ENCODE data around the gene ANKMY1.
A peak's percentile ranks its signal among the peaks of the same experiment; 100 is the strongest.

ANKMY1 gene

GRCh38 chr2:240472078-240472790 is 85.6 kb downstream of the ANKMY1 start:
- no peak for DNase-seq (ENCODE audit: low spot score)

GRCh38 chr2:240469740-240470139 is 88.0 kb downstream of the ANKMY1 start:
- no peak for DNase-seq (ENCODE audit: low spot score)

- DNase-seq (ENCODE audit: low spot score): peak; percentile 8
Measured at GRCh38 chr2:240469239-240469636, 88.5 kb downstream of the ANKMY1 start.

DNA sequence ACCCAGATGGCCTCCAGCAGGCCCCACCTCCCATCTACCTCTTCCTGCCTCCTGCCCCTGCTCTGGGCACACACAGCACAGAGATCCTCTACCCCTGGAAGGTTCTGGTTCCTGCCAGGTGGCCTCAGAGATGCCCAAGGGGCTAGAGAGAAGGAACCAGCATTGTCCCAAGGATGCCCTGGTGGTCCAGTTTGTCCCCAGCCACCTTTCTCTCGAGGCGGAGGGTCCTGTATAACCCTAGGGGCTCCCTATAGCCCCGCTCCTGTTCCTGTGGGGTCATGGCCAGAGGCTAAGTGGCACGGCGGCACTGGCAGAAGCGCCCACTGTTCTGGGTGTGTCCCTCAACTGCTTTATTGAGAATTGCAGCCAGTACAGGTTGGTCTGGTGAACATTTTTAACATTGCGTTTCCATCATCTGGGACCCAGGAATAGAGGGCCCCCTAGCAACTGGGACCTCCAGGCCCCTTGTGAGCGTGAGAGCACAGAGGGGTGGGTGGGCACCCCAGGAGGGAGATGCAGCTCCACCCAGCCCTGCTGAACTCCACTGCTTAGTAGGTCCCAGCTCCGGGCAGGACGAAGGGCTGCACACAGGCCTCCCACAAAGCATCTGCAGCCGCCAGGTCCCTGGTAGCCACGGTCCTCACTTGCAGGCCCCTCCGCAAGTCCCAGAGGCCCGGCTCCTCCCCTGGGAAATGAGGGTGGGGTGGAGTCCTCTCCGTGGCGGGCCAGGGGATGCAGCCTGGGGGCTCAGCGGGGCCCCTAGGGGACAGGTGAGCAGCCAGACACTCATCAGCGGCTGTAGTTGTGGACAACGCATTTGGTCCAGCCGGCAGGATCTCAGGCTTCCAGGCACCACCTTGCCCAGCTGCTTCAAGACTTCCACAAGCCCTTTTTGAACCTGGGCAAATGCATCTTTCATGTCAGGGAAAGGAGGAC is 89.2 kb downstream of the ANKMY1 start:
- DNase-seq (ENCODE audit: low spot score): peak; percentile 8

- DNase-seq (ENCODE audit: low spot score): peak; percentile 18
Measured at GRCh38 chr2:240467659-240468302, 90.0 kb downstream of the ANKMY1 start.

DNA sequence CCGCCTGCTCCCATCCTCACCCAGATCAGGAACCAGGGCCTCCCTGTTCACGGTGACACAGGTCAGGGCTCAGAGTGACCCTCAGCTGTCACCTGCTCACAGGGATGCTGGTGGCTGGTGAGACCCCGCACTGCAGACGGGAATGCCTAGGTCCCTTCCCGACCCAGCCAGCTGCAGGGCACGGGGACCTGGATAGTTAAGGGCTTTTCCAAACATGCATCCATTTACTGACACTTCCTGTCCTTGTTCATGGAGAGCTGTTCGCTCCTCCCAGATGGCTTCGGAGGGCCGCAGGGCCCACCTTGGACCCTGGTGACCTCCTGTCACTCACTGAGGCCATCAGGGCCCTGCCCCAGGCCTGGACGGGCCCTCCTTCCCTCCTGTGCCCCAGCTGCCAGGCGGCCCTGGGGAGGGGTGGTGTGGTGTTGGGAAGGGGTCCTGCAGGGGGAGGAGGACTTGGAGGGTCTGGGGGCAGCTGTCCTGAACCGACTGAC is 90.6 kb downstream of the ANKMY1 start:
- peak; percentile 1 for DNase-seq (ENCODE audit: low spot score)

GRCh38 chr2:240466579-240467148 is 91.1 kb downstream of the ANKMY1 start:
- peak; percentile 1 for DNase-seq (ENCODE audit: low spot score)

GRCh38 chr2:240465765-240466578 is 91.8 kb downstream of the ANKMY1 start:
- peak; percentile 2 for DNase-seq (ENCODE audit: low spot score)

GRCh38 chr2:240465268-240465764 is 92.5 kb downstream of the ANKMY1 start:
- peak; percentile 2 for DNase-seq (ENCODE audit: low spot score)

DNA sequence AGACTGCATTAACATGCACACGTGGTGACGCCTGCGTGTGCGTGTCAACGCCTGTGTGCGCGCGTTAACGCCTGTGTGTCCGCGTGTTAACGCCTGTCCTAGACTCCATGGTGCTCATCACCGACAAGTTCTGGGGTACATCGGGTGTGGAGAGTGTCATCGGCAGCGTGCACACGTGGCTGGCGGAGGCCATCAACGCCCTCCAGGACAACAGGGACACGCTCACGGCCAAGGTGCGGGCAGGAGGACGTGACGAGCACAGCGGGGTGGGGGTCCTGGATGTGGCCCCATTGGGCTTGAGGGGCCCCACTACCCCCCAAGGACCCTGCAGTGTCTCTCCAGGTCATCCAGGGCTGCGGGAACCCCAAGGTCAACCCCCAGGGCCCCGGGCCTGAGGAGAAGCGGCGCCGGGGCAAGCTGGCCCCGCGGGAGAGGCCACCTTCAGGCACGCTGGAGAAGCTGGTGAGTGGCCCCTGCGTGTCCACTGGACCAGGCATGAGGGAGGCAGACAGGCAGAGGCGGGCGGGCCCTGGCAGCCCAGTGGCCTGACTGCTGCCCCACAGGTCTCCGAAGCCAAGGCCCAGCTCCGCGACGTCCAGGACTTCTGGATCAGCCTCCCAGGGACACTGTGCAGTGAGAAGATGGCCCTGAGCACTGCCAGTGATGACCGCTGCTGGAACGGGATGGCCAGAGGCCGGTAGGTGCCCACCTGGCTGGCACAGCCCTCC is 93.1 kb downstream of the ANKMY1 start:
- DNase-seq (ENCODE audit: low spot score): no peak

GRCh38 chr2:240463866-240464481 is 93.8 kb downstream of the ANKMY1 start:
- no peak for DNase-seq (ENCODE audit: low spot score)

DNA sequence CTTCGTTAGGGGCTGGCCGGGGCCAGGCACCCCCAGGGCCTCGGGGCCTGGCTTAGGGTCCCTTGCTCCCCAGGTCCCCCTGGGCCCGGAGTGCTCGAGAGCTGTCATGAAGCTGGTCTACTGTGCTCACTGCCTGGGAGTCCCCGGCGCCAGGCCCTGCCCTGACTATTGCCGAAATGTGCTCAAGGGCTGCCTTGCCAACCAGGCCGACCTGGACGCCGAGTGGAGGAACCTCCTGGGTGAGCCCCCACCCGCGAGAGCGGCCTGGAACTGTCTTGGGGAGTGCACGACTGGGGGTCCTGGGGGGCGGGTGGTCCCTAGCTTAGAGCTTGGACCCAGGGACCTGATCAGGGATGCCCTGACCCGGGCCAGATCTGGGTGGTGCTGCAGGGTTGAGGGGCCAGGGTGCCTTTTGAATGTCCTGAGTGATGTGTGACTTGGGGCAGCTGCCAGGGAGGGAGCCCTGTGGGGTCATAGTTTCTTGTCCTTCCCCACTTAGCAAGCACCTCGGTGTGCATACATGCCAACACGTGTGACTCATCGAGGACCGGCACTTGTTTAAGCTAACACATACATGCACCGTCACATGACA is 94.4 kb downstream of the ANKMY1 start:
- no peak for DNase-seq (ENCODE audit: low spot score)

DNA sequence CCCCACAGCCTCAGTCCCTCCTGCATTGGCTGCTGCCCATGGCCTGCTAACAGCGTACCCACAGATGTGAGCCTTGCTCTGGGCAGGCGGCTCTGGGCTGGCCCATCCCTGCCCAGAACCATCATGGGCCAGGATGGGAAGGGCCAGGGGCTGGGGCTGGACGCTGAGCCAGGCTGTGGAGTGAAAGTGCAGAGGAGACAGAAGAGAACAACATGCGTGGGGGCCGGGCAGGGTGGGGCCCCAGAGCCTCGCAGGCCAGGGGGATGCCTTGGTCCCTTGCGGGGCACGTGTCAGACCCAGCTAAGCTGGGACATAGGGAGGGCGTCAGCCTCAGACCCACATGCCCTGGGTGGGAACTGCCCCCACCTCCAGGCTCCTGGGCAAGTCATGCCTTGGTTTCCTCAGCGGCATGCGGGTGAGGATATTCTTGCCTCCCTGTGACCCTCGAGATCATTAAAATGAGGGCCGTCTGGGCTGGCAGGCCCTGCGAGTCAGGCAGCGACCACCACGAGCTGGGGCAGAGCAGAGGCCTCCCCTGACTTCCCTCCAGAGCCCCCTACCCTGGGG is 95.0 kb downstream of the ANKMY1 start:
- DNase-seq (ENCODE audit: low spot score): no peak

DNA sequence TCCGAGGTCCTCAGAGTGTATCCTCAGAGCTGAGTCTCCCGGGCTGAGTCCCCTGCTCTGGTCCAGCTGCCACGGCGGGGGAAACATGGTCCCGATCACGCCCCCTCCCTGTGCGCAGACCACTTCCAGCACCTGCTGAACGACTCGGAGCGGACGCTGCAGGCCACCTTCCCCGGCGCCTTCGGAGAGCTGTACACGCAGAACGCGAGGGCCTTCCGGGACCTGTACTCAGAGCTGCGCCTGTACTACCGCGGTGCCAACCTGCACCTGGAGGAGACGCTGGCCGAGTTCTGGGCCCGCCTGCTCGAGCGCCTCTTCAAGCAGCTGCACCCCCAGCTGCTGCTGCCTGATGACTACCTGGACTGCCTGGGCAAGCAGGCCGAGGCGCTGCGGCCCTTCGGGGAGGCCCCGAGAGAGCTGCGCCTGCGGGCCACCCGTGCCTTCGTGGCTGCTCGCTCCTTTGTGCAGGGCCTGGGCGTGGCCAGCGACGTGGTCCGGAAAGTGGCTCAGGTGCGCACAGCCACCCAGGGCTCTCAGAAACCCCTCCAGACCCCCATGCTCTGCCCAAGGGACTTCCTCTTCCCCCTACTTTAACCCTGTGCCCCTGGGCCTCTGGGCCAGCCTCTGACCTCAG is 95.6 kb downstream of the ANKMY1 start:
- no peak for DNase-seq (ENCODE audit: low spot score)

GRCh38 chr2:240461471-240462072 is 96.2 kb downstream of the ANKMY1 start:
- DNase-seq (ENCODE audit: low spot score): no peak

GRCh38 chr2:240460781-240461431 is 96.9 kb downstream of the ANKMY1 start:
- no peak for DNase-seq (ENCODE audit: low spot score)

DNA sequence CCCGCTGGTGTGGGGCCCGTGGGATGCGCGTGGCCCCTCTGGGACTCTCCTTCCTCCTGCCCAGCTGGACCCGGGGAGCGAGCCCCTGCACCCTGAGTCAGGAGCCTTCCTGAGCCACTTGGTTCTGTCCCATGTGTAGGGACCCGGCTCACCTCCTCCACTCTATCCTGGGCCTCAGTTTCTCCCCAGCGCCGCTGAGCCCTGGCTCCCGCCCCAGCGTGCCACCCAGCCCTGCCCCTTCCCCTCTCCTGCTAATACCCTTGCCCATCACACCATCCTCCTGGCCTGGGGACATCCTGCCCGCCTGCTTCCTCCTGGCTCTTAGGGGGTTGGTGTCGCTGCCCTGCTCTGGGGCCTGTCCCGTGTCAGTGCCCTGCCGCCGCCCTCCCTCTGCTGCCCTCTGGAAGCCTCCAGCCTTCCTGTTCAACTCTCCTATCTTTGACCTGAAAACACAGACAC is 97.5 kb downstream of the ANKMY1 start:
- DNase-seq (ENCODE audit: low spot score): no peak

Measured in Ammon's horn (tissue), 1 donor.